Left forelimb (tissue), 1 donor: ENCODE data around the gene CRY2.
"Not testable (repeated sequence)": the region's sequence is repeated elsewhere in the genome, so short reads cannot be mapped to it uniquely, and the experiment has no call there.

ENCODE experiments used
- DNase-seq: peaks from one replicate; pipeline ENCODE4 v3.0.0-alpha.2; 2018; ENCODE audit warnings: low spot score

The CRY2 gene

GRCh38 chr11:45899448-45900174 is 52.3 kb downstream of the CRY2 start:
- DNase-seq: peak; percentile 92

- not testable (repeated sequence) for DNase-seq
Measured at GRCh38 chr11:45900175-45900800, 53.0 kb downstream of the CRY2 start.

DNA sequence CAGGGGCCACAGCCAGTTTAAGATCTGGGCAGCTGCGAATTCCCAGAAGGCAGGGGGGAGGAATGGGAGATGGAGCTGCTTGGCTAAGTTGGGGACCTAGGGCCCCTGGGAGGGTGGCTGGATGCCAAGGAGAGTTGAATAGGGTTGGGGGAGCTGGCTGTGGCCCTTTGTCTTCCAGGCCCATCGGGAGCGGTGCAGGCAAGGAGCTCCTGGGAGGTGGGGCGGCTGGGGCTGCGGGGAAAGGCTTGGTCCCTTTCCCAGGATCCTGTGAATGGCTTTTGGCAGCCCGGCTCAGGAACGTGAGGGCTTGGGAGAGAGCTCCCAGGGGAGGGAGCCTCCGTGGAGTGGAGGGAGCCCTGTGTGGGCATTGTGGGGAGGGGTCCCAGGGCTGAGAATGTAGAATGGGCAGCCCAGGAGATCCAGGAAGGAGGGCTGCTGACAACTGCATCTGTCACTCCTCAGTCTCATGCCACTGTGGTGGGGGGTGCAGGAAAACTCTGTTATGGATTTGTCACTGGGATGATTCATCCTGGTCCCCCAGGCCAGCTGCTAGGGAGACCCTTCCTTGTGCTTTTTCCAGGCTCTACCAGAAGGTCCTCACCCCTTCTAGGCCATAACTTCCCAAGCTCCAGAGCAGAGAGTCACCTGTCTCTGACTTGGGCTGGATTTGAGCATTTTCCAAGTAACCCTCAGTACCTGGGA is 53.8 kb downstream of the CRY2 start:
- DNase-seq: no peak

GRCh38 chr11:45901626-45902025 is 54.4 kb downstream of the CRY2 start:
- DNase-seq: no peak

DNA sequence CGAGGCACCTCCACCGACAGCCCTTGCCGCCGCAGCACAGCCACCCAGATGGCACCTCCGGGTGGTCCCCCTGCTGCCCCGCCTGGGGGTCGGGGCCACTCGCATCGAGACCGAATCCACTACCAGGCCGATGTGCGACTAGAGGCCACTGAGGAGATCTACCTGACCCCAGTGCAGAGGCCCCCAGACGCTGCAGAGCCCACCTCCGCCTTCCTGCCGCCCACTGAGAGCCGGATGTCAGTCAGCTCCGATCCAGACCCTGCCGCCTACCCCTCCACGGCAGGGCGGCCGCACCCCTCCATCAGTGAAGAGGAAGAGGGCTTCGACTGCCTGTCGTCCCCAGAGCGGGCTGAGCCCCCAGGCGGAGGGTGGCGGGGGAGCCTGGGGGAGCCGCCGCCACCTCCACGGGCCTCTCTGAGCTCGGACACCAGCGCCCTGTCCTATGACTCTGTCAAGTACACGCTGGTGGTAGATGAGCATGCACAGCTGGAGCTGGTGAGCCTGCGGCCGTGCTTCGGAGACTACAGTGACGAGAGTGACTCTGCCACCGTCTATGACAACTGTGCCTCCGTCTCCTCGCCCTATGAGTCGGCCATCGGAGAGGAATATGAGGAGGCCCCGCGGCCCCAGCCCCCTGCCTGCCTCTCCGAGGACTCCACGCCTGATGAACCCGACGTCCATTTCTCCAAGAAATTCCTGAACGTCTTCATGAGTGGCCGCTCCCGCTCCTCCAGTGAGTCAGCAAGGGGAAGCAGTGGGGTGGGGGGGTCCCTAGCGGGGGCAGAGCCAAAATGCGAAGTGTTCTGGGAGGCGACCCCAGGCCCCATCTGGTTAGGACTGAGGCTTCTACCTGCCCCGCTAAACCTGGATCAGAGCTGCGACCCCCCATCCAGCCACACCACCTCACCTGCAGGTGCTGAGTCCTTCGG is 55.4 kb downstream of the CRY2 start:
- DNase-seq: no peak

- no peak for DNase-seq
Measured at GRCh38 chr11:45904309-45904915, 57.1 kb downstream of the CRY2 start.

GRCh38 chr11:45905095-45905494 is 57.8 kb downstream of the CRY2 start:
- no peak for DNase-seq

DNA sequence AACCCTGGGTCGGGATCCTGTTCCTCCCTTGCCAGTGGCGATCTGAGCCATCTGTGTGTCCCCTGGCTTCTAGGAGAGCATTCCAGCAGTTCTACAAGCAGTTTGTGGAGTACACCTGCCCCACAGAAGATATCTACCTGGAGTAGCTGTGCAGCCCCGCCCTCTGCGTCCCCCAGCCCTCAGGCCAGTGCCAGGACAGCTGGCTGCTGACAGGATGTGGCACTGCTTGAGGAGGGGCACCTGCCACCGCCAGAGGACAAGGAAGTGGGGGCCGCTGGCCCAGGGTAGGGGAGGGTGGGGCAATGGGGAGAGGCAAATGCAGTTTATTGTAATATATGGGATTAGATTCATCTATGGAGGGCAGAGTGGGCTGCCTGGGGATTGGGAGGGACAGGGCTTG is 58.3 kb downstream of the CRY2 start:
- not testable (repeated sequence) for DNase-seq

GRCh38 chr11:45906096-45906682 is 58.9 kb downstream of the CRY2 start:
- no peak for DNase-seq

- DNase-seq: no peak
Measured at GRCh38 chr11:45906965-45907611, 59.8 kb downstream of the CRY2 start, which contains the start of gene FREY1. Gene FREY1, minus strand, starts transcription at chr11:45907271. Its CDS starts 26 bp downstream, at chr11:45907245.

GRCh38 chr11:45907911-45908370 is 60.7 kb downstream of the CRY2 start:
- DNase-seq: no peak

GRCh38 chr11:45909594-45910475 is 62.6 kb downstream of the CRY2 start:
- no peak for DNase-seq

DNA sequence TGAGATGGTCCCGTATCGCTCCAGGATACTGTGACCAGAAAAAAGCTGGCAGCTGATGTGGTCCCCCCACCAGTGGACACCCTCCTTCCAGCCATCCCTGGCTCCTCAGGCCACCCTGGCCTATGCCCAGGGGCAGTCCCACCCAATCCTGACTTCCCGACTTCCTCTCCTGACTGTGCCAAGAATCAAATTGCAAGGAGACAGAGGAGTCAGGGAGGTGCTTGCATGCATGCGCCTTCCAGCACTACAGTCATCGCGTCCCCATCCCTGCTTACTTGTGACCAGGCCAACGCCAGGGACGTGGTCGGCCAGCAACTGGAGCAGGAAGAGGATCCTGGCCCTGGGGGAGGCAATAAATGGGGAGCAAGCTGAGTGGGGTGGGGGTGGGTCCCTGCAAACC is 63.3 kb downstream of the CRY2 start:
- DNase-seq: no peak

GRCh38 chr11:45913514-45913913 is 66.2 kb downstream of the CRY2 start:
- DNase-seq: no peak

GRCh38 chr11:45913942-45914635 is 66.8 kb downstream of the CRY2 start:
- DNase-seq: no peak

DNA sequence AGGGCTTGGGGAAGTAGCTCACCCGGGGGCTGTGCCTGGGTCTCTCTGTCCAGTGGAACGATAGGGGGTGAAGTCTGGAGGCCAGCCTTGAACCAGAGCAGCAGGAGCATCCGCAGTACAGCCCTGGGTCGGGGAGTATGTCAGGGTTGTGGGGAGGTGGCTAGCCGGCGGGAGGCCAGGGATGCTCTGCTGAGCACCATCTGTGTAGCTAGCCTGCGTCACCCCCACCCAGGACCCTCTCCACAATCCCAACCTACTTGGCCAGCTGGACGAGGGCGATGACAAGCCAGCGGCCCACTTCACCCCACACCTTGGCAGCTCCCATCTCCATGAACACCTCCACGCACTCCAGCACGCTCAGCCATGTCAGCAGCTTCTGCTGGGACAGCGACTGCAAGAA is 68.2 kb downstream of the CRY2 start:
- no peak for DNase-seq

- no peak for DNase-seq
Measured at GRCh38 chr11:45917286-45917622, 70.0 kb downstream of the CRY2 start.

GRCh38 chr11:45917623-45918330 is 70.5 kb downstream of the CRY2 start, which contains the start of gene PEX16:
Gene PEX16, minus strand, starts transcription at chr11:45917877. Its CDS starts 66 bp downstream, at chr11:45917811.
- DNase-seq: peak; percentile 97
